Suprapubic skin (tissue), 4 donors: ENCODE results near the gene TASOR2.

Experiments
- EP300 ChIP-seq: sonication (generic); formaldehyde crosslinking; IDR thresholded peaks from one replicate; pipeline ENCODE4 v1.6.1; 2017; ENCODE audit warnings: antibody characterized with exemption
- POLR2A ChIP-seq, 2 donors: fragments of 450-650 bp; IDR thresholded peaks; one replicate each; pipeline ENCODE4 v1.6.1; 2017; ENCODE audit warnings: antibody characterized with exemption in 2 of 2, mild to moderate bottlenecking in 2 of 2, moderate library complexity in 2 of 2
- POLR2AphosphoS5 ChIP-seq, 3 donors: sonication (generic); formaldehyde crosslinking; IDR thresholded peaks; one replicate each; pipeline ENCODE4 v1.6.1; 2017; ENCODE audit warnings: antibody characterized with exemption in 3 of 3
- TF ChIP-seq, protein P1 (sequence below), 2 donors: fragments of 200-600 bp in 1 of 2; fragments of 450-650 bp in 1 of 2; sonication (generic) in 1 of 2; IDR thresholded peaks; one replicate each; pipeline ENCODE4 v1.5.1; 2016 to 2019; ENCODE audit warnings: antibody characterized with exemption in 2 of 2, mild to moderate bottlenecking in 1 of 2, moderate library complexity in 1 of 2

- TF ChIP-seq, protein P1, sequence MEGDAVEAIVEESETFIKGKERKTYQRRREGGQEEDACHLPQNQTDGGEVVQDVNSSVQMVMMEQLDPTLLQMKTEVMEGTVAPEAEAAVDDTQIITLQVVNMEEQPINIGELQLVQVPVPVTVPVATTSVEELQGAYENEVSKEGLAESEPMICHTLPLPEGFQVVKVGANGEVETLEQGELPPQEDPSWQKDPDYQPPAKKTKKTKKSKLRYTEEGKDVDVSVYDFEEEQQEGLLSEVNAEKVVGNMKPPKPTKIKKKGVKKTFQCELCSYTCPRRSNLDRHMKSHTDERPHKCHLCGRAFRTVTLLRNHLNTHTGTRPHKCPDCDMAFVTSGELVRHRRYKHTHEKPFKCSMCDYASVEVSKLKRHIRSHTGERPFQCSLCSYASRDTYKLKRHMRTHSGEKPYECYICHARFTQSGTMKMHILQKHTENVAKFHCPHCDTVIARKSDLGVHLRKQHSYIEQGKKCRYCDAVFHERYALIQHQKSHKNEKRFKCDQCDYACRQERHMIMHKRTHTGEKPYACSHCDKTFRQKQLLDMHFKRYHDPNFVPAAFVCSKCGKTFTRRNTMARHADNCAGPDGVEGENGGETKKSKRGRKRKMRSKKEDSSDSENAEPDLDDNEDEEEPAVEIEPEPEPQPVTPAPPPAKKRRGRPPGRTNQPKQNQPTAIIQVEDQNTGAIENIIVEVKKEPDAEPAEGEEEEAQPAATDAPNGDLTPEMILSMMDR (IDR thresholded peaks at IDR 0.05), result no peak
- TF ChIP-seq POLR2AphosphoS5 (IDR thresholded peaks at IDR 0.05) (no peak), POLR2A (IDR thresholded peaks at IDR 0.05) (no peak), EP300 (no peak)
These were observed 15.0 kb upstream of the TASOR2 start for GRCh38 chr10:5669604-5670003.
